Stimulated activated CD4-positive, alpha-beta T cell treated with anti-CD3 and anti-CD28 coated beads, TNF-alpha, amount 100 ng/mL, for 24 hours (primary cell): ENCODE data around the gene MEIOSIN.
"Not testable (repeated sequence)": the region's sequence is repeated elsewhere in the genome, so short reads cannot be mapped to it uniquely, and the experiment has no call there.

Source experiments
- DNase-seq, 3 experiments: peaks; one replicate each; pipeline ENCODE4 v3.0.0-alpha.2; 2020; ENCODE audit warnings: low read depth in 3 of 3

The MEIOSIN gene

GRCh38 chr19:45780448-45781213 is 47.4 kb downstream of the MEIOSIN start:
- no peak for DNase-seq

GRCh38 chr19:45781214-45782161 is 48.2 kb downstream of the MEIOSIN start:
- DNase-seq: no peak

- DNase-seq: no peak
Measured at GRCh38 chr19:45782162-45782691, 49.0 kb downstream of the MEIOSIN start, which contains the start of gene DMPK. TSS of gene DMPK (minus strand) at chr19:45782490. CDS start at chr19:45782352, 138 bp downstream.

- no peak for DNase-seq
Measured at GRCh38 chr19:45782820-45783785, 49.9 kb downstream of the MEIOSIN start.

- DNase-seq: no peak
Measured at GRCh38 chr19:45784096-45784495, 50.9 kb downstream of the MEIOSIN start.

- DNase-seq: no peak
Measured at GRCh38 chr19:45785097-45785496, 51.9 kb downstream of the MEIOSIN start.

GRCh38 chr19:45785781-45786532 is 52.7 kb downstream of the MEIOSIN start:
- DNase-seq: no peak

GRCh38 chr19:45786533-45786894 is 53.3 kb downstream of the MEIOSIN start:
- no peak for DNase-seq

GRCh38 chr19:45789035-45789786 is 56.0 kb downstream of the MEIOSIN start:
- DNase-seq: no peak

GRCh38 chr19:45790942-45791341 is 57.7 kb downstream of the MEIOSIN start:
- no peak for DNase-seq

GRCh38 chr19:45791744-45792469 is 58.7 kb downstream of the MEIOSIN start:
- no peak for DNase-seq

GRCh38 chr19:45792470-45793177 is 59.4 kb downstream of the MEIOSIN start, which contains the start of gene DMWD:
TSS of gene DMWD (minus strand) at chr19:45792845. CDS start at chr19:45792756, 89 bp downstream.
- peak; percentile 99 to 100 (median 99) for DNase-seq

GRCh38 chr19:45793178-45793564 is 59.9 kb downstream of the MEIOSIN start:
- no peak for DNase-seq

GRCh38 chr19:45793876-45794275 is 60.6 kb downstream of the MEIOSIN start:
- DNase-seq: no peak

- DNase-seq: no peak
Measured at GRCh38 chr19:45794627-45795026, 61.4 kb downstream of the MEIOSIN start.

GRCh38 chr19:45798995-45799517 is 65.8 kb downstream of the MEIOSIN start:
- peak in 2 of 3 experiments; percentile 34 to 55 for DNase-seq

- DNase-seq: not testable (repeated sequence)
Measured at GRCh38 chr19:45799541-45799940, 66.3 kb downstream of the MEIOSIN start.

- DNase-seq: no peak
Measured at GRCh38 chr19:45800070-45800553, 66.9 kb downstream of the MEIOSIN start.
